Esophagus squamous epithelium (tissue), 4 donors: ENCODE measurements around the gene PELI1.

Experiments used
- POLR2A ChIP-seq, 4 donors: fragments of 450-650 bp; IDR thresholded peaks; one replicate each; pipeline ENCODE4 v1.6.1; 2017; ENCODE audit warnings: antibody characterized with exemption in 4 of 4, mild to moderate bottlenecking in 4 of 4, moderate library complexity in 3 of 4
- TF ChIP-seq, protein P1 (sequence below), 6 experiments: fragments of 450-650 bp in 4 of 6; fragments of 200-600 bp in 2 of 6; sonication (generic) in 2 of 6; IDR thresholded peaks; one replicate each; pipeline ENCODE4 v1.5.1; 2016 to 2019; ENCODE audit warnings: antibody characterized with exemption in 6 of 6, mild to moderate bottlenecking in 4 of 6, moderate library complexity in 4 of 6

DNA sequence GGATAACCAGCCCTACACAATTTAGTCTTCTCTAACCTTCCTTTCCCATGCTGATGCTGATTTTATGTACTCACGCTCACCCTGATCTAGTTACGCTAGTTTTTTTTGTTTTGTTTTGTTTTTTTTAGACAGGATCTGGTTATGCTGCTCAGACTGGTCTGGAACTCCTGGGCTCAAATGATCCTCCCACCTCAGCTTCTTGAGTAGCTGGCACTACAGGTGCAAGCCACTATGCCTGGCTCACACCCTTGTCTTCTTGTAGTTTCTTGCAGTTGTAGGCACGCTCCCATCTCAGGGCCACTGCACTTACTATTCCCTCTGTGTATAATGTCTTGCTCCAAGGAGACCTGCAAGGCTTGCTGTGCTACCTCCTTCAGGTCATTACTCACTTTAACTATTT is 6.2 kb downstream of the PELI1 start:
- TF ChIP-seq, protein P1, sequence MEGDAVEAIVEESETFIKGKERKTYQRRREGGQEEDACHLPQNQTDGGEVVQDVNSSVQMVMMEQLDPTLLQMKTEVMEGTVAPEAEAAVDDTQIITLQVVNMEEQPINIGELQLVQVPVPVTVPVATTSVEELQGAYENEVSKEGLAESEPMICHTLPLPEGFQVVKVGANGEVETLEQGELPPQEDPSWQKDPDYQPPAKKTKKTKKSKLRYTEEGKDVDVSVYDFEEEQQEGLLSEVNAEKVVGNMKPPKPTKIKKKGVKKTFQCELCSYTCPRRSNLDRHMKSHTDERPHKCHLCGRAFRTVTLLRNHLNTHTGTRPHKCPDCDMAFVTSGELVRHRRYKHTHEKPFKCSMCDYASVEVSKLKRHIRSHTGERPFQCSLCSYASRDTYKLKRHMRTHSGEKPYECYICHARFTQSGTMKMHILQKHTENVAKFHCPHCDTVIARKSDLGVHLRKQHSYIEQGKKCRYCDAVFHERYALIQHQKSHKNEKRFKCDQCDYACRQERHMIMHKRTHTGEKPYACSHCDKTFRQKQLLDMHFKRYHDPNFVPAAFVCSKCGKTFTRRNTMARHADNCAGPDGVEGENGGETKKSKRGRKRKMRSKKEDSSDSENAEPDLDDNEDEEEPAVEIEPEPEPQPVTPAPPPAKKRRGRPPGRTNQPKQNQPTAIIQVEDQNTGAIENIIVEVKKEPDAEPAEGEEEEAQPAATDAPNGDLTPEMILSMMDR (IDR thresholded peaks at IDR 0.05) = no peak
- TF ChIP-seq POLR2A (IDR thresholded peaks at IDR 0.05) = no peak
